ENCODE data around the gene PGC. TPM values are rescaled to one million over a fixed set of nuclear protein-coding genes. Genes with fewer than 3 reads are reported as not detected.

The PGC gene
- total and polyA plus RNA-seq, 4 donors: not detected

GRCh38 chr6:41708856-41709255 lies 38.3 kb downstream of the PGC start:
- Histone ChIP-seq H3K4me3 (ENCODE audit: low read depth, low read length) (no peak overlapping the region), H3K27me3 (ENCODE audit: control insufficient read depth, insufficient read depth, low read length) (no peaks in the 10 kb centered on the region), H3K9me3 (ENCODE audit: control insufficient read depth, insufficient read depth, low read length) (no peaks in the 10 kb centered on the region), H3K36me3 (ENCODE audit: control insufficient read depth, insufficient read depth, low read length) (peaks cover 2% of the 10 kb centered on the region), H3K27ac (ENCODE audit: low read depth, low read length) (no peak overlapping the region), H3K4me1 (ENCODE audit: control insufficient read depth, insufficient read depth, low read length) (peaks cover 78% of the 10 kb centered on the region)
- DNase-seq (ENCODE audit: low read depth in 4 of 6, low spot score in 6 of 6): no peak
- 90% methylated on average over 3 of the region's 3 CpGs for WGBS (ENCODE audit: insufficient coverage)

GRCh38 chr6:41707565-41708200 lies 39.5 kb downstream of the PGC start:
- Histone ChIP-seq H3K27ac (ENCODE audit: low read depth, low read length) (no peak overlapping the region), H3K4me3 (ENCODE audit: low read depth, low read length) (no peak overlapping the region), H3K4me1 (ENCODE audit: control insufficient read depth, insufficient read depth, low read length) (peaks cover 75% of the 10 kb centered on the region), H3K36me3 (ENCODE audit: control insufficient read depth, insufficient read depth, low read length) (peaks cover 6% of the 10 kb centered on the region), H3K9me3 (ENCODE audit: control insufficient read depth, insufficient read depth, low read length) (no peaks in the 10 kb centered on the region), H3K27me3 (ENCODE audit: control insufficient read depth, insufficient read depth, low read length) (no peaks in the 10 kb centered on the region)
- DNase-seq (ENCODE audit: low read depth in 4 of 6, low spot score in 6 of 6): no peak
- WGBS (ENCODE audit: insufficient coverage): 82% methylated on average over 6 of the region's 14 CpGs

DNA sequence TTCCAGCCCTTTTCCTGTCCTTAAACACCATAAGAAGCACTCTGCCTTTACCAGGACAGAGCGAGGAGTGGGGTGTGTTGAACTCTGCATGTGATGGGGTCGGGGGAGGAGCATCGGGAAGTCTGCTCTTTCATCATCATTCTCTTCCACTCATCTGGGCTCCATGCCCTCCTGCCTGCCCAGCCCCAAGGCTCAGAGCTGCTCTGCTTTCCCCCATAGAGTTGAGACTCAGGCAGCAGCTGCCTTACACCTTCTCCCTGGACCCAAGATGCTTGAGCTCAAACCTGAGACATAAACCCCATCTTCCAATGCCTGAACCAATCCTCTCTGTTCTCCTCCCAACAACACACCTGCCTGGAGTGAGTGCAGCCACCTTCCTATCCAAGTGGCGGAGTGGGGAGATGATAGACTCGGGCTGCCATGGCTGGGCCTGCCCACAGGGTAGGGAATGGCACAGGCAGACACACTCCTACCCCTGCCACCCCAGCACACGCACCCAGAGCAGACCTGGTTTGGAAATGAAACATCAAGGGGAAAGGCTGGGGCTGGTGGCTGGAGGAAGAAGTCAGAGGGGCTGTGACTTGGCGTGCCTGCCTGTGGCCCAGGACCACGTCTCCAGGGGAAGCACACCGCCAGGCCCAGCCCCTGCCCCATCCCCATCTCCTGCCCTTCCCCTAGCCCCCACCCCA lies 40.2 kb downstream of the PGC start:
- peaks cover 75% of the 10 kb centered on the region for H3K4me1 ChIP-seq (ENCODE audit: control insufficient read depth, insufficient read depth, low read length)

DNA sequence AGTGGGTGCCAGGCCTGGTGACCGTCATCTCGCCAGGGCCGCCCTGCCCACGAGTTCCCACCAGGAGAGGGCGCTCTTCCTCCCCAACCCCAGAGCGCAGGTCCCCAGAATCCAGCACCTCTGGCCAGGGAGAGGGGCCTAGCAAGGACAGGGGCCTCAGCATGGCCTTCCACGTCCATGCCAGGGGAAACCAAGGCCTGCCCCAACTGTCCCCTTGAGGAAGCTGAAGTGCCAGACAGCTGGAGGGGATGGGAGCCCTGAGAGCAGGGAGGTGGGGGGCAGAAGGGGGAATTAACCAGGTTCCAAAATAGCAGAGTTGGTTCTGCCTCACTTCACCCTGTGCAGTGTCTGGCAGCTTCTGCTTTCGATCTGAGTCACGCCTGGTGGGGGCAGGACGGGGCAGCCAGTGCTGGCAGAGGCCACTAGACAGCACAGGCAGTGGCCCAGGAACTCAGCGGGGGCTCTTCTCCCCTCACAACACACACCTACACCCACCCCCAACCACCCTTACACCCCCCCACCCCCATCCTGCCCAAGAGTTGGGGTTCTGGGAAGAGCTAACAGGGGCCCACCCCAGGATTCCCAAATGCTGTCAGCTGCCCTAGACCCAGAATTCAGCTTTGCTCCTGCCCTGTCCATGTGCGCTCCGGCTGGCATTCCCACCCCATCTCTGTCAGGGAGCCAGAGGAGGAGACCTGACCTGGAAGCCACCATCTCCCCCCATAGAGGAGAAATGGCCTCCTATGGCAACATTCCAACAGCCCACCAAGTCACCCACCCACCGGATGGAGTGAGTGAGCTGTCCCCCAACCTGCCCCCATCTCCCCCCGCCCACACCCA lies 41.0 kb downstream of the PGC start:
- Histone ChIP-seq H3K4me3 (ENCODE audit: low read depth, low read length) (no peak overlapping the region), H3K36me3 (ENCODE audit: control insufficient read depth, insufficient read depth, low read length) (peaks cover 8% of the 10 kb centered on the region), H3K9me3 (ENCODE audit: control insufficient read depth, insufficient read depth, low read length) (no peaks in the 10 kb centered on the region), H3K4me1 (ENCODE audit: control insufficient read depth, insufficient read depth, low read length) (peaks cover 73% of the 10 kb centered on the region), H3K27me3 (ENCODE audit: control insufficient read depth, insufficient read depth, low read length) (no peaks in the 10 kb centered on the region), H3K27ac (ENCODE audit: low read depth, low read length) (peak overlapping the region; percentile 57)
- DNase-seq (ENCODE audit: low read depth in 4 of 6, low spot score in 6 of 6): peak in 1 of 6 donors; percentile 50
- WGBS (ENCODE audit: insufficient coverage): 45% methylated on average over 6 of the region's 15 CpGs

More for the DNA sequence above, 40.2 kb downstream of the PGC start:
- H3K9me3 ChIP-seq (ENCODE audit: control insufficient read depth, insufficient read depth, low read length): no peaks in the 10 kb centered on the region
- WGBS (ENCODE audit: insufficient coverage): 81% methylated on average over 3 of the region's 9 CpGs
- no peak overlapping the region for H3K27ac ChIP-seq (ENCODE audit: low read depth, low read length)
- H3K36me3 ChIP-seq (ENCODE audit: control insufficient read depth, insufficient read depth, low read length): peaks cover 8% of the 10 kb centered on the region
- no peak overlapping the region for H3K4me3 ChIP-seq (ENCODE audit: low read depth, low read length)
- DNase-seq (ENCODE audit: low read depth in 4 of 6, low spot score in 6 of 6): no peak
- H3K27me3 ChIP-seq (ENCODE audit: control insufficient read depth, insufficient read depth, low read length): no peaks in the 10 kb centered on the region

DNA sequence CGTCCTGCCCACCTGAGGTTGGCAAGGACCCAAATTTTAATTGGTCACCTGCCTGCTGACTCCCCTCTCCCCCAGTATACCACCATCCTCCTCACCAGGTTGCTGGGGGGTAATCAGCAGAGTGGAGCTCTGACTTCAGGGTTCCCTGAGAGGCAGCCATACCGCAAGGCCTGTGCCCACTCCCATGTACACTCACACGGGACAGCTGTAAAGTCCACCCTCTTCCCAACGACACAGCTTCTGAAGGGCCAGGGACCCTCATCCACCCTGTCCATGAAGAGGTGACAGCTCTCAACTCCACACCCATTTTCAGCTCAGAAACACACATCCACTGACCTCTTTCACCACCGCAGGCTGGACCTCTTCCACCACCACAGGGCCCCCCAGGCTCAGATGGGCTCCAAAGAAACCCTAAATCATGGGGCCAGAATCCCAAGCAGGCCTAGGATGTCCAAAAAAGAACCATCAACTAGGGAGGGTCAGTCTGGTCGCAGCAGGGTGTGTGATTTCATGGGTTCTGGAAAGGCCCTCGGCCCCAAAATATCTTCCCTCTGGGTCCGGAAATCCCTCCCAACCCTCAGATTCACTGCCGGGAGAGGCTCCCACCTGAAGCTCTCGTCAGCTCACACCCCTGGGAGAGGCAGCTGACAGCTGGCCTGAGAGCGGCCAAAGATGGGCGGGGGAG lies 41.7 kb downstream of the PGC start:
- Histone ChIP-seq H3K9me3 (ENCODE audit: control insufficient read depth, insufficient read depth, low read length) (no peaks in the 10 kb centered on the region), H3K4me1 (ENCODE audit: control insufficient read depth, insufficient read depth, low read length) (peaks cover 76% of the 10 kb centered on the region), H3K36me3 (ENCODE audit: control insufficient read depth, insufficient read depth, low read length) (peaks cover 8% of the 10 kb centered on the region), H3K4me3 (ENCODE audit: low read depth, low read length) (no peak overlapping the region), H3K27me3 (ENCODE audit: control insufficient read depth, insufficient read depth, low read length) (no peaks in the 10 kb centered on the region), H3K27ac (ENCODE audit: low read depth, low read length) (peak overlapping the region; percentile 57)
- DNase-seq (ENCODE audit: low read depth in 4 of 6, low spot score in 6 of 6): no peak
- 79% methylated on average over 6 of the region's 12 CpGs for WGBS (ENCODE audit: insufficient coverage)

- H3K9me3 ChIP-seq (ENCODE audit: control insufficient read depth, insufficient read depth, low read length): no peaks in the 10 kb centered on the region
- no peaks in the 10 kb centered on the region for H3K27me3 ChIP-seq (ENCODE audit: control insufficient read depth, insufficient read depth, low read length)
- H3K27ac ChIP-seq (ENCODE audit: low read depth, low read length): no peak overlapping the region
- DNase-seq (ENCODE audit: low read depth in 4 of 6, low spot score in 6 of 6): no peak
- peaks cover 8% of the 10 kb centered on the region for H3K36me3 ChIP-seq (ENCODE audit: control insufficient read depth, insufficient read depth, low read length)
- peaks cover 78% of the 10 kb centered on the region for H3K4me1 ChIP-seq (ENCODE audit: control insufficient read depth, insufficient read depth, low read length)
- no peak overlapping the region for H3K4me3 ChIP-seq (ENCODE audit: low read depth, low read length)
- WGBS (ENCODE audit: insufficient coverage): 89% methylated on average over 5 of the region's 5 CpGs
These were observed 42.4 kb downstream of the PGC start for GRCh38 chr6:41704656-41705310.

DNA sequence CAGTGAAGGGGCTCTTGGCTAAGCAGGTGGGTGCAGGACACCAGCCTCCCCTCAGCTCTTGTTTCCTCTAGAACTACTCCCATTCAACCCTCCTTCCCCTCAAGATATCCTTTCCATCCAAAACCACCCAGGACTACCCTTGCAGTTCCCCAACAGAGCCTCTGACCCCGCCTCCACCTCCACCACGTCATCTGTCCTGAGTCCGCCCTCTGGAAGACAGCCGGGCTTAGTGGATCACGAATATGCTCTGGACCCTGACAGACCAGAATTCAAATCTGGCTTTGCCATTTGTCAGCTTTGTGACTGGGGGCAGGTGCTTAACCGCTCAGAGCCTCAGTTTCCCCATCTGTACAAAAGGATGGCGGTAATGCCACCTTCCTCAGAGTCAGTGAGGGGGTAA lies 43.2 kb downstream of the PGC start:
- H3K27me3 ChIP-seq (ENCODE audit: control insufficient read depth, insufficient read depth, low read length): no peaks in the 10 kb centered on the region
- peaks cover 79% of the 10 kb centered on the region for H3K4me1 ChIP-seq (ENCODE audit: control insufficient read depth, insufficient read depth, low read length)
- WGBS (ENCODE audit: insufficient coverage): 71% methylated on average over 7 of the region's 7 CpGs
- DNase-seq (ENCODE audit: low read depth in 4 of 6, low spot score in 6 of 6): no peak
- peaks cover 8% of the 10 kb centered on the region for H3K36me3 ChIP-seq (ENCODE audit: control insufficient read depth, insufficient read depth, low read length)
- peak overlapping the region; percentile 15 for H3K27ac ChIP-seq (ENCODE audit: low read depth, low read length)
- no peaks in the 10 kb centered on the region for H3K9me3 ChIP-seq (ENCODE audit: control insufficient read depth, insufficient read depth, low read length)
- no peak overlapping the region for H3K4me3 ChIP-seq (ENCODE audit: low read depth, low read length)

GRCh38 chr6:41702771-41703494 lies 44.3 kb downstream of the PGC start:
- Histone ChIP-seq H3K4me1 (ENCODE audit: control insufficient read depth, insufficient read depth, low read length) (peaks cover 82% of the 10 kb centered on the region), H3K27ac (ENCODE audit: low read depth, low read length) (no peak overlapping the region), H3K36me3 (ENCODE audit: control insufficient read depth, insufficient read depth, low read length) (peaks cover 8% of the 10 kb centered on the region), H3K9me3 (ENCODE audit: control insufficient read depth, insufficient read depth, low read length) (no peaks in the 10 kb centered on the region), H3K4me3 (ENCODE audit: low read depth, low read length) (no peak overlapping the region), H3K27me3 (ENCODE audit: control insufficient read depth, insufficient read depth, low read length) (no peaks in the 10 kb centered on the region)
- no peak for DNase-seq (ENCODE audit: low read depth in 4 of 6, low spot score in 6 of 6)
- WGBS (ENCODE audit: insufficient coverage): 72% methylated on average over 14 of the region's 14 CpGs

All from spinal cord (tissue), 10 donors.